ENCODE results near the gene AFF3.

DNA sequence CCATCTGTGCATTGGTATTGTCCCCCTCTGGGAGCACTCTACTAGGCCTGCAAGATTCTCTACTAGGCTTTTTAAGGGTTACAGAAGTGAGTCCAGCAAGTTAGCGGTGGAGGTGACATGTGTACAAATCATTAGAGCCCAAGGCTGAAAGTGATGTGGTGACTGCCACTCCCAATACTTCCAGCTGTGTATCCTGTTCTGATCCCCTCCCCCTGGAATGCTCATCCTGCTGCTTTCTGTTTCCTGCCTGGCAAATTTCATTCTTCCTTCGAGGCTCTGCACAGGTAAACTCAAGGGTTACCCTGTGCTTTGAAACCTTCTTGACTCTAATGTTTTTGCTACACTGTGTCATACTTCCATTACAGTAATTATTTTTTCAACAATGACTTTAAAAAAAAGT, 394.0 kb downstream of the AFF3 start:
- TF ChIP-seq, protein P1, sequence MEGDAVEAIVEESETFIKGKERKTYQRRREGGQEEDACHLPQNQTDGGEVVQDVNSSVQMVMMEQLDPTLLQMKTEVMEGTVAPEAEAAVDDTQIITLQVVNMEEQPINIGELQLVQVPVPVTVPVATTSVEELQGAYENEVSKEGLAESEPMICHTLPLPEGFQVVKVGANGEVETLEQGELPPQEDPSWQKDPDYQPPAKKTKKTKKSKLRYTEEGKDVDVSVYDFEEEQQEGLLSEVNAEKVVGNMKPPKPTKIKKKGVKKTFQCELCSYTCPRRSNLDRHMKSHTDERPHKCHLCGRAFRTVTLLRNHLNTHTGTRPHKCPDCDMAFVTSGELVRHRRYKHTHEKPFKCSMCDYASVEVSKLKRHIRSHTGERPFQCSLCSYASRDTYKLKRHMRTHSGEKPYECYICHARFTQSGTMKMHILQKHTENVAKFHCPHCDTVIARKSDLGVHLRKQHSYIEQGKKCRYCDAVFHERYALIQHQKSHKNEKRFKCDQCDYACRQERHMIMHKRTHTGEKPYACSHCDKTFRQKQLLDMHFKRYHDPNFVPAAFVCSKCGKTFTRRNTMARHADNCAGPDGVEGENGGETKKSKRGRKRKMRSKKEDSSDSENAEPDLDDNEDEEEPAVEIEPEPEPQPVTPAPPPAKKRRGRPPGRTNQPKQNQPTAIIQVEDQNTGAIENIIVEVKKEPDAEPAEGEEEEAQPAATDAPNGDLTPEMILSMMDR (IDR thresholded peaks at IDR 0.05): no peak
- TF ChIP-seq POLR2A (IDR thresholded peaks at IDR 0.05) (no peak), POLR2AphosphoS5 (IDR thresholded peaks at IDR 0.05) (no peak)

Data from stomach (tissue), 4 donors.